SK-N-SH (cell line): ENCODE results near the gene EFCAB7. TPM values are rescaled to one million over a fixed set of nuclear protein-coding genes. Genes with fewer than 3 reads are reported as not detected.

Experiments
- CTCF ChIA-PET: fragments of 300-600, 350-600 bp; formaldehyde crosslinking; extraction: SDS; loops from one replicate; lab custom pipeline; 2021; lab: Yijun Ruan, JAX
- POLR2A ChIA-PET: fragments of 350-600 bp; sonication (Branson Sonifier 250); formaldehyde crosslinking; extraction: SDS; loops from one replicate; lab custom pipeline; 2020; ENCODE audit warnings: antibody characterized with exemption, inconsistent platforms; lab: Yijun Ruan, JAX
- DNase-seq: peaks from one replicate; pipeline ENCODE4 v3.0.0; 2012
- H2AFZ ChIP-seq: fragments of 200-600 bp; sonication (generic); 2 replicates; pipeline ENCODE4 v1.8.1; 2016; ENCODE audit warnings: antibody characterized with exemption, mild to moderate bottlenecking, low read depth
- H3F3A ChIP-seq: fragments of 200-600 bp; sonication (generic); replicated peaks from 2 replicates; pipeline ENCODE3; 2016; ENCODE audit warnings: antibody characterized with exemption, mild to moderate bottlenecking; ENCODE audit not compliant: insufficient read depth
- H3K27ac ChIP-seq, 2 experiments: fragments of 200-500 bp in 1 of 2; fragments of 200-600 bp in 1 of 2; sonication (Bioruptor generic) in 1 of 2; sonication (generic), shearing (Covaris generic) in 1 of 2; 2 replicates each; pipeline versions ENCODE4 v1.5.1 to v1.6.1; 2014 to 2016; ENCODE audit warnings: low read depth in 2 of 2, inconsistent platforms in 1 of 2, low read length in 1 of 2, mild to moderate bottlenecking in 1 of 2, mixed read lengths in 1 of 2
- H3K27me3 ChIP-seq: fragments of 200-600 bp; sonication (generic), shearing (Covaris generic); 2 replicates; pipeline ENCODE4 v1.6.1; 2016; ENCODE audit warnings: mixed run types; ENCODE audit not compliant: insufficient read depth
- H3K36me3 ChIP-seq, 2 experiments: fragments of 200-500 bp in 1 of 2; fragments of 200-600 bp in 1 of 2; sonication (Bioruptor generic) in 1 of 2; sonication (generic) in 1 of 2; replicated peaks in 1 of 2; 2 replicates each; pipeline versions ENCODE3 to v1.5.1; 2014 to 2016; ENCODE audit warnings: low read length in 1 of 2, mild to moderate bottlenecking in 1 of 2; ENCODE audit not compliant: insufficient read depth in 2 of 2, control insufficient read depth in 1 of 2
- H3K4me1 ChIP-seq, 2 experiments: fragments of 200-500 bp in 1 of 2; fragments of 200-600 bp in 1 of 2; sonication (Bioruptor generic) in 1 of 2; sonication (generic), shearing (Covaris generic) in 1 of 2; 2 replicates each; pipeline versions ENCODE4 v1.5.1 to v1.6.1; 2014 to 2016; ENCODE audit warnings: low read depth in 1 of 2, low read length in 1 of 2, mixed run types in 1 of 2; ENCODE audit not compliant: insufficient read depth in 2 of 2, control insufficient read depth in 1 of 2
- H3K4me2 ChIP-seq: fragments of 200-600 bp; sonication (generic), shearing (Covaris generic); 2 replicates; pipeline ENCODE4 v1.6.1; 2017; ENCODE audit warnings: mixed run types
- H3K4me3 ChIP-seq, 2 experiments: fragments of 200-500 bp in 1 of 2; fragments of 200-600 bp in 1 of 2; sonication (Bioruptor generic) in 1 of 2; sonication (generic), shearing (Covaris generic) in 1 of 2; 2 replicates each; pipeline versions ENCODE4 v1.5.1 to v1.8.1; 2014 to 2016; ENCODE audit warnings: low read depth in 2 of 2, inconsistent platforms in 1 of 2, low read length in 1 of 2, mild to moderate bottlenecking in 1 of 2, mixed read lengths in 1 of 2, moderate library complexity in 1 of 2
- H3K79me2 ChIP-seq: fragments of 200-600 bp; sonication (generic); 2 replicates; pipeline ENCODE4 v1.8.1; 2017; ENCODE audit warnings: mild to moderate bottlenecking; ENCODE audit not compliant: insufficient read depth
- H3K9ac ChIP-seq: fragments of 200-600 bp; sonication (generic); 2 replicates; pipeline ENCODE4 v1.6.1; 2017; ENCODE audit warnings: mixed run types
- H3K9me2 ChIP-seq: fragments of 200-600 bp; sonication (generic); 2 replicates; pipeline ENCODE4 v1.6.1; 2017; ENCODE audit warnings: mixed run types
- H3K9me3 ChIP-seq: fragments of 200-600 bp; sonication (generic); 2 replicates; pipeline ENCODE4 v1.6.1; 2017; ENCODE audit warnings: mixed run types, mild to moderate bottlenecking, moderate library complexity
- H4K20me1 ChIP-seq: fragments of 200-600 bp; sonication (generic); 2 replicates; pipeline ENCODE4 v1.6.1; 2017; ENCODE audit warnings: mild to moderate bottlenecking, mixed run types; ENCODE audit not compliant: insufficient read depth
- CHD2 ChIP-seq: fragments of 150-350 bp; IDR thresholded peaks from 2 replicates; pipeline ENCODE4 v1.6.1; 2018; ENCODE audit warnings: low read length; ENCODE audit not compliant: partially characterized antibody
- ELF1 ChIP-seq: IDR thresholded peaks from 2 replicates; pipeline ENCODE4 v1.4.0; 2012
- FOXJ3 ChIP-seq: sonication (generic); formaldehyde crosslinking; IDR thresholded peaks from 2 replicates; pipeline ENCODE4 v1.5.1; 2020; ENCODE audit warnings: mild to moderate bottlenecking, missing genetic modification reagents
- FOXM1 ChIP-seq: IDR thresholded peaks from 2 replicates; pipeline ENCODE4 v1.4.0; 2012; ENCODE audit warnings: low read depth, mild to moderate bottlenecking
- GABPA ChIP-seq: IDR thresholded peaks from 2 replicates; pipeline ENCODE4 v1.4.0; 2012; ENCODE audit warnings: low read depth, mild to moderate bottlenecking
- GATA2 ChIP-seq: sonication (generic); formaldehyde crosslinking; IDR thresholded peaks from 2 replicates; pipeline ENCODE4 v1.5.0; 2020; ENCODE audit warnings: mild to moderate bottlenecking, missing genetic modification reagents
- POLR2AphosphoS5 ChIP-seq: IDR thresholded peaks from 2 replicates; pipeline ENCODE4 v1.6.1; 2012; ENCODE audit warnings: low read depth, low read length
- RAD21 ChIP-seq: IDR thresholded peaks from 2 replicates; pipeline ENCODE4 v1.6.1; 2012; ENCODE audit warnings: mild to moderate bottlenecking, low read length
- RCOR1 ChIP-seq: fragments of 150-350 bp; IDR thresholded peaks from 2 replicates; pipeline ENCODE4 v1.6.1; 2017; ENCODE audit warnings: antibody characterized with exemption, low read length
- REST ChIP-seq: IDR thresholded peaks from 2 replicates; pipeline ENCODE4 v1.6.1; 2012; ENCODE audit warnings: mild to moderate bottlenecking, low read depth, low read length, moderate library complexity
- WGBS: methylation state at CpG from one replicate; pipeline ENCODE4 v1.1.6; 2017; ENCODE audit warnings: low lambda C conversion rate; 5-methylcytosine and 5-hydroxymethylcytosine counted together
- polyA plus RNA-seq, 3 experiments: library from polyadenylated mRNA; depleted of rRNA; stranded (reverse); fragments of >200 nt; gene quantifications; 2 replicates each; pipeline ENCODE4 v1.2.3, GENCODE V29; 2012
- TF ChIP-seq, protein P1 (sequence below): fragments of 200-600 bp; sonication (generic); IDR thresholded peaks from 2 replicates; pipeline ENCODE4 v1.6.1; 2017; ENCODE audit warnings: antibody characterized with exemption, mild to moderate bottlenecking, moderate library complexity

The EFCAB7 gene
- polyA plus RNA-seq, 1 of the 3 experiments (the other 2 are of a cell fraction) = 2.4 TPM

- Histone ChIP-seq H3K79me2 (no peaks in the 10 kb centered on the region; the same call in 1 of the 2 replicates), H3K36me3 (no peaks in the 10 kb centered on the region), H3K9me3 (no peaks in the 10 kb centered on the region), H3K4me3 (no peak overlapping the region), H2AFZ (no peak overlapping the region), H3K27me3 (no peaks in the 10 kb centered on the region), H3K27ac (no peak overlapping the region), H3K9me2 (no peaks in the 10 kb centered on the region), H4K20me1 (no peaks in the 10 kb centered on the region), H3K4me2 (no peak overlapping the region), H3K4me1 (no peaks in the 10 kb centered on the region; a peak in 2 of 4 replicates), H3F3A (no peaks in the 10 kb centered on the region), H3K9ac (no peak overlapping the region)
- TF ChIP-seq GABPA = no peak
- no peak for TF ChIP-seq RCOR1
- TF ChIP-seq RAD21 = no peak
- TF ChIP-seq REST = no peak
- TF ChIP-seq, protein P1, sequence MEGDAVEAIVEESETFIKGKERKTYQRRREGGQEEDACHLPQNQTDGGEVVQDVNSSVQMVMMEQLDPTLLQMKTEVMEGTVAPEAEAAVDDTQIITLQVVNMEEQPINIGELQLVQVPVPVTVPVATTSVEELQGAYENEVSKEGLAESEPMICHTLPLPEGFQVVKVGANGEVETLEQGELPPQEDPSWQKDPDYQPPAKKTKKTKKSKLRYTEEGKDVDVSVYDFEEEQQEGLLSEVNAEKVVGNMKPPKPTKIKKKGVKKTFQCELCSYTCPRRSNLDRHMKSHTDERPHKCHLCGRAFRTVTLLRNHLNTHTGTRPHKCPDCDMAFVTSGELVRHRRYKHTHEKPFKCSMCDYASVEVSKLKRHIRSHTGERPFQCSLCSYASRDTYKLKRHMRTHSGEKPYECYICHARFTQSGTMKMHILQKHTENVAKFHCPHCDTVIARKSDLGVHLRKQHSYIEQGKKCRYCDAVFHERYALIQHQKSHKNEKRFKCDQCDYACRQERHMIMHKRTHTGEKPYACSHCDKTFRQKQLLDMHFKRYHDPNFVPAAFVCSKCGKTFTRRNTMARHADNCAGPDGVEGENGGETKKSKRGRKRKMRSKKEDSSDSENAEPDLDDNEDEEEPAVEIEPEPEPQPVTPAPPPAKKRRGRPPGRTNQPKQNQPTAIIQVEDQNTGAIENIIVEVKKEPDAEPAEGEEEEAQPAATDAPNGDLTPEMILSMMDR = no peak
- no peak for TF ChIP-seq POLR2AphosphoS5
- TF ChIP-seq GATA2 = no peak
- no peak for TF ChIP-seq CHD2
- no peak for TF ChIP-seq FOXJ3
- DNase-seq = no peak
- 89% methylated on average over 3 of the region's 3 CpGs for WGBS
- POLR2A ChIA-PET = no interaction called here
- CTCF ChIA-PET = interaction anchor here (0.6 to 2.6 kb wide), 4 partner anchors 80 to 635 kb away, joined by 3 to 9 read pairs (median 4); no protein-coding TSS in a partner anchor
Measured at GRCh38 chr1:63611231-63611630, 87.9 kb downstream of the EFCAB7 start.

GRCh38 chr1:63612564-63612963 lies 89.2 kb downstream of the EFCAB7 start:
- CTCF ChIA-PET = interaction anchor here (2.6 kb wide), 1 partner anchor 634 kb away, joined by 9 read pairs; no protein-coding TSS in a partner anchor
- Histone ChIP-seq H3K79me2 (no peaks in the 10 kb centered on the region; the same call in 1 of the 2 replicates), H3K27ac (no peak overlapping the region), H3K27me3 (no peaks in the 10 kb centered on the region), H3K9ac (no peak overlapping the region), H3K9me2 (no peaks in the 10 kb centered on the region), H4K20me1 (no peaks in the 10 kb centered on the region), H3K36me3 (no peaks in the 10 kb centered on the region), H3K9me3 (no peaks in the 10 kb centered on the region), H3F3A (no peaks in the 10 kb centered on the region), H2AFZ (no peak overlapping the region), H3K4me2 (no peak overlapping the region), H3K4me1 (no peaks in the 10 kb centered on the region; a peak in 3 of 4 replicates), H3K4me3 (no peak overlapping the region)
- POLR2A ChIA-PET = no interaction called here
- DNase-seq = no peak
- WGBS = 90% methylated on average over 4 of the region's 4 CpGs
- TF ChIP-seq FOXM1 (no peak), ELF1 (no peak)
